OCI-LY7 (cell line): ENCODE measurements around the gene PEX5L. TPM values are rescaled to one million over a fixed set of nuclear protein-coding genes. Genes with fewer than 3 reads are reported as not detected.
A peak's percentile ranks its signal among the peaks of the same experiment; 100 is the strongest.
"Not testable (repeated sequence)": the region's sequence is repeated elsewhere in the genome, so short reads cannot be mapped to it uniquely, and the experiment has no call there.

Source experiments
- BruUV-seq: library from RNA; stranded (reverse); fragments of 400-500 nt; replicated peaks from 2 replicates; lab custom pipeline; 2021; lab: Mats Ljungman, UMichigan
- CTCF ChIA-PET: fragments of 300-600 bp; sonication (Branson Sonifier 250); formaldehyde crosslinking; loops from one replicate; lab custom pipeline; 2022; ENCODE audit warnings: antibody characterized with exemption; ENCODE audit not compliant: unreplicated experiment; lab: Charles Lee
- POLR2A ChIA-PET: fragments of 300-600 bp; sonication (Branson Sonifier 250); formaldehyde crosslinking; loops from one replicate; lab custom pipeline; 2022; ENCODE audit warnings: antibody characterized with exemption; lab: Charles Lee
- DNase-seq: peaks from one replicate; pipeline ENCODE4 v3.0.0-alpha.2; 2015; ENCODE audit warnings: low spot score
- H2AFZ ChIP-seq: fragments of 200-600 bp; sonication (generic), shearing (Covaris generic); 2 replicates; pipeline ENCODE4 v1.6.1; 2014; ENCODE audit warnings: mild to moderate bottlenecking, antibody characterized with exemption, low read length, moderate library complexity
- H3K27ac ChIP-seq: fragments of 200-600 bp; sonication (generic); 2 replicates; pipeline ENCODE4 v1.5.1; 2014; ENCODE audit warnings: mixed run types, low read depth, mild to moderate bottlenecking, moderate library complexity, low read length, inconsistent platforms; ENCODE audit not compliant: poor library complexity, severe bottlenecking
- H3K36me3 ChIP-seq: fragments of 200-600 bp; sonication (generic); 2 replicates; pipeline ENCODE4 v1.6.1; 2014; ENCODE audit warnings: mild to moderate bottlenecking, antibody characterized with exemption, low read length, moderate library complexity, mixed read lengths; ENCODE audit not compliant: insufficient read depth
- H3K4me1 ChIP-seq: fragments of 200-600 bp; sonication (generic); 2 replicates; pipeline ENCODE4 v1.5.1; 2014; ENCODE audit warnings: mild to moderate bottlenecking, low read length; ENCODE audit not compliant: insufficient read depth, poor library complexity, severe bottlenecking
- H3K4me2 ChIP-seq: fragments of 200-600 bp; sonication (generic); 2 replicates; pipeline ENCODE4 v1.6.1; 2014; ENCODE audit warnings: mild to moderate bottlenecking, low read length
- H3K4me3 ChIP-seq: fragments of 200-600 bp; sonication (generic); 2 replicates; pipeline ENCODE4 v1.5.1; 2014; ENCODE audit warnings: mild to moderate bottlenecking, low read depth, low read length; ENCODE audit not compliant: poor library complexity, severe bottlenecking
- H3K79me2 ChIP-seq: fragments of 200-600 bp; sonication (generic); 2 replicates; pipeline ENCODE4 v1.6.1; 2016; ENCODE audit warnings: low read depth, mild to moderate bottlenecking, low read length, moderate library complexity, mixed read lengths; ENCODE audit not compliant: insufficient read depth
- H3K9me2 ChIP-seq: fragments of 200-600 bp; sonication (generic); 2 replicates; pipeline ENCODE4 v1.6.1; 2016; ENCODE audit warnings: mild to moderate bottlenecking, low read length, mixed read lengths; ENCODE audit not compliant: insufficient read depth
- H3K9me3 ChIP-seq: fragments of 200-600 bp; sonication (generic); 2 replicates; pipeline ENCODE4 v1.6.1; 2014; ENCODE audit warnings: mild to moderate bottlenecking, mixed run types, low read length, mixed read lengths
- H4K20me1 ChIP-seq: fragments of 200-600 bp; sonication (generic); 2 replicates; pipeline ENCODE4 v1.6.1; 2014; ENCODE audit warnings: mild to moderate bottlenecking, antibody characterized with exemption, low read length, moderate library complexity, mixed read lengths; ENCODE audit not compliant: insufficient read depth
- CTCF ChIP-seq: fragments of 200-600 bp; sonication (generic); conservative IDR thresholded peaks from 2 replicates; pipeline ENCODE4 v1.5.1; 2014; ENCODE audit warnings: mild to moderate bottlenecking, antibody characterized with exemption, low read length, moderate library complexity, mixed read lengths
- EZH2phosphoT487 ChIP-seq: fragments of 200-600 bp; sonication (generic); IDR thresholded peaks from 2 replicates; pipeline ENCODE4 v1.6.1; 2018; ENCODE audit warnings: low read depth, borderline replicate concordance, mild to moderate bottlenecking, mixed run types, antibody characterized with exemption, low read length, moderate library complexity, mixed read lengths
- intact Hi-C: fragments of 100-400 bp; cut with micrococcal nuclease; formaldehyde crosslinking; loops from one replicate; pipeline ENCODE4 v1.10.0; 2022; ENCODE audit not compliant: unreplicated experiment
- total RNA-seq, 2 experiments: library from RNA; depleted of rRNA in 1 of 2; stranded (reverse); fragments of >200 nt in 1 of 2; shearing (Covaris generic) in 1 of 2; gene quantifications; 2 replicates each; pipeline ENCODE4 v1.2.3, GENCODE V29; 2014 to 2022

PEX5L gene
- total RNA-seq, 2 experiments from 2014 or later: not detected

GRCh38 chr3:180018543-180018942 is 18.2 kb downstream of the PEX5L start:
- no peaks in the 10 kb centered on the region for H4K20me1 ChIP-seq
- H3K4me3 ChIP-seq: no peak overlapping the region
- CTCF ChIA-PET: no interaction called here
- peak; percentile 25 for DNase-seq
- H3K27ac ChIP-seq: no peak overlapping the region
- POLR2A ChIA-PET: interaction anchor here (0.6 kb wide), 1 partner anchor 235 kb away, joined by 7 read pairs; no protein-coding TSS in a partner anchor
- no peaks in the 10 kb centered on the region for H3K9me2 ChIP-seq
- TF ChIP-seq EZH2phosphoT487 (no peak), CTCF (peak; percentile 54)
- H3K36me3 ChIP-seq: no peaks in the 10 kb centered on the region
- intact Hi-C loops: loop anchor here (1.0 kb wide), 1 partner anchor 89 kb away; no protein-coding TSS in a partner anchor
- H3K79me2 ChIP-seq: no peaks in the 10 kb centered on the region
- H3K9me3 ChIP-seq: no peaks in the 10 kb centered on the region
- no peaks in the 10 kb centered on the region for H3K4me1 ChIP-seq
- no TSS peak for BruUV-seq
- H3K4me2 ChIP-seq: no peak overlapping the region
- H2AFZ ChIP-seq: 0 out of 2 replicates have a peak overlapping the region, but pooled peaks have one; percentile 12

DNA sequence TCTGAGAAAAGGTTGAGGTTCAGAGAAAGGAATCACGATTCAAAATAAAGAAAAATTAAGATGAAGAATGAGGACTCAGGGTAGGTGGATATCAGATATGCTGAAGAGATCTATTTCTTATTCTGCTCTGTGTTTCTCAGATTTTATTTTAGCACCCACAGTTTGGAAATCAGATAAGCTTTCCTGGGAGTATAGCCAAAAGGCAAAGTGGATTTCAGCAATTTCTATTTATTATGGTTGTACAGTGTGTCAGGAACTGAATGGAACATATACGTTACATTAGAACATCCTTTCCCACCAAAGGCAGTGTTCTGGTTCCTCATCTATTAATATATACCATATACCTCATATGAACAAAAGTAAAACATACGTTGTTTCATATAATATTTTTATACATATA is 18.9 kb downstream of the PEX5L start:
- BruUV-seq: no TSS peak
- ChIA-PET POLR2A (interaction anchor here (0.9 to 1.3 kb wide), 2 partner anchors 12 to 22 kb away, joined by 3 read pairs; no protein-coding TSS in a partner anchor), CTCF (no interaction called here)
- no peak overlapping the region for H3K4me3 ChIP-seq
- H3K9me3 ChIP-seq: no peaks in the 10 kb centered on the region
- H3K4me2 ChIP-seq: no peak overlapping the region
- H3K9me2 ChIP-seq: no peaks in the 10 kb centered on the region
- H4K20me1 ChIP-seq: no peaks in the 10 kb centered on the region
- no peaks in the 10 kb centered on the region for H3K4me1 ChIP-seq
- no peak overlapping the region for H3K27ac ChIP-seq
- H2AFZ ChIP-seq: no peak overlapping the region
- intact Hi-C loops: loop anchor here (1.0 kb wide), 1 partner anchor 89 kb away; no protein-coding TSS in a partner anchor
- H3K79me2 ChIP-seq: no peaks in the 10 kb centered on the region
- H3K36me3 ChIP-seq: no peaks in the 10 kb centered on the region
- no peak for TF ChIP-seq CTCF
- no peak for TF ChIP-seq EZH2phosphoT487
- no peak for DNase-seq

DNA sequence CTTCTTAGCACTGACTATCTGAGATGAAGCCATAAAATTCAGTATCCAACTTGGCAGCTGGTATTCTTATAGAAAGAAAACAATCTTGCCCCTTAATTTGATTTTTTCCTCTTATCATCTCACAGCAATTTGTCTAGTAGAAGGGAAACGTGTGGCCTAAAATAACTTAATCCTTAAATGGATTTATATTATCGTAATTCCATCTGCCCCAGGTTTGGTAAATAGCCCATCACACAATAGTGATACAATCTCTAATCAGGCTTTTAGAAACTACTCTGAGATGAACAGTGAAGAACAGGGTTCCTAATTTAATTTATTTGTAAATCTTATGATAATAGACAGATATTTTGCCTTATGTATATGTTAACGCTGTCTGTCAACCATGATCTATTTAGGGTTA is 24.8 kb downstream of the PEX5L start:
- intact Hi-C loops: no loop called here
- ChIA-PET POLR2A (no interaction called here), CTCF (no interaction called here)
- TF ChIP-seq CTCF (no peak), EZH2phosphoT487 (no peak)
- Histone ChIP-seq H4K20me1 (no peaks in the 10 kb centered on the region), H3K9me3 (no peaks in the 10 kb centered on the region; the same call in 1 of the 2 replicates), H3K9me2 (no peaks in the 10 kb centered on the region), H3K4me1 (no peaks in the 10 kb centered on the region), H3K4me2 (no peak overlapping the region), H3K36me3 (no peaks in the 10 kb centered on the region), H3K79me2 (no peaks in the 10 kb centered on the region), H3K4me3 (no peak overlapping the region), H2AFZ (no peak overlapping the region), H3K27ac (no peak overlapping the region)
- BruUV-seq: no TSS peak
- DNase-seq: no peak

GRCh38 chr3:180008318-180008717 is 28.4 kb downstream of the PEX5L start:
- BruUV-seq, H2AFZ ChIP-seq, H4K20me1 ChIP-seq, H3K9me2 ChIP-seq, H3K9me3 ChIP-seq, H3K27ac ChIP-seq, POLR2A ChIA-PET, intact Hi-C loops, H3K4me3 ChIP-seq, H3K4me2 ChIP-seq, H3K36me3 ChIP-seq, DNase-seq, CTCF ChIA-PET, H3K79me2 ChIP-seq, H3K4me1 ChIP-seq: not testable (repeated sequence)
